ENCODE data around the gene GDAP2. TPM values are rescaled to one million over a fixed set of nuclear protein-coding genes. Genes with fewer than 3 reads are reported as not detected.

GDAP2 gene
- total and polyA plus RNA-seq, 2 of the 4 experiments (the other 2 are of a cell fraction): 5.4 to 27.1 TPM

DNA sequence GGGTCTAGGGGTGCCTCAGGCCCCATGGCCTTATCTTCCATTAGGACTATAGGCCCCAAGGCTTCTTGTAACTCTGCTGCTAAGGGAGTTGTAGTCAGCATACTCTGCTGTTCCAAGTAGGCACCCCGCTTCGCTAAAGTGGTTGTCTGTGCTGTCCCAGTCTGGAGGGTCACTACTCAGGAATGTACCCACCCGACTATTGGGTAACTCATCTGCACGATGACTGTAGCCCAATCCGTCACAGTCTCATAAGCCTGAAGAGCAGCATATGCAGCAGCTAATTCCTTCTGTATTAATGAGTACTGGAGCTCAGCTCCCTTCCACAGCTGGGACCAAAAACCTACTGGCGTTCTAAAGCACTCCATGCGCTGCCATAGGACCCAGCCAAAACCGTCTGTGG lies 111.0 kb downstream of the GDAP2 start:
- Histone ChIP-seq H4K91ac (ENCODE audit: insufficient read depth, low read depth, low read length) (peak overlapping the region; percentile 67), H3K4ac (ENCODE audit: low read depth, low read length) (peak overlapping the region; percentile 99), H3K4me3 (ENCODE audit: insufficient read depth, low read depth, low read length) (no peak overlapping the region), H2BK5ac (ENCODE audit: low read depth, low read length, poor library complexity, severe bottlenecking) (peak overlapping the region; percentile 39), H3K9ac (ENCODE audit: low read depth, low read length) (no peak overlapping the region), H3K27me3 (ENCODE audit: control insufficient read depth, insufficient read depth, low read length) (no peaks in the 10 kb centered on the region), H2BK120ac (ENCODE audit: low read depth, low read length) (peak overlapping the region; percentile 100), H3K14ac (replicated peaks; ENCODE audit: low read depth, low read length) (peak overlapping the region; percentile 53), H2AK5ac (ENCODE audit: low read depth, low read length) (peak overlapping the region; percentile 92), H3K36me3 (ENCODE audit: control insufficient read depth, insufficient read depth, low read length) (no peaks in the 10 kb centered on the region), H2AFZ (replicated peaks; ENCODE audit: low read length, poor library complexity) (no peak overlapping the region), H3K9me1 (ENCODE audit: insufficient read depth, low read length) (peaks cover 18% of the 10 kb centered on the region), H2BK15ac (ENCODE audit: low read depth, low read length) (peak overlapping the region; percentile 80), H3K4me2 (ENCODE audit: low read depth, low read length) (no peak overlapping the region), H3K27ac (ENCODE audit: insufficient read depth, low read length) (no peak overlapping the region), H4K20me1 (ENCODE audit: insufficient read depth, low read length) (no peaks in the 10 kb centered on the region), H2BK20ac (ENCODE audit: low read depth, low read length) (peak overlapping the region; percentile 64), H2AK9ac (replicated peaks; ENCODE audit: low read depth, low read length, poor library complexity) (no peak overlapping the region), H3K79me1 (ENCODE audit: low read depth in 1 of 2, low read length in 2 of 2) (peaks cover 0 to 65% of the 10 kb centered on the region in 2 experiments; a peak in 2 of 4 replicates), H3K23ac (ENCODE audit: low read depth, low read length) (no peak overlapping the region), H3K56ac (ENCODE audit: extremely low read depth, insufficient read depth, low read length) (no peak overlapping the region), H3K18ac (ENCODE audit: low read depth, low read length) (peak overlapping the region; percentile 55; the same call in 1 of the 2 replicates), H3K9me3 (ENCODE audit: control insufficient read depth, insufficient read depth, low read length) (no peaks in the 10 kb centered on the region), H4K5ac (ENCODE audit: low read depth, low read length) (no peak overlapping the region; the same call in 1 of the 2 replicates), H3K4me1 (ENCODE audit: control insufficient read depth, insufficient read depth, low read length) (peaks cover 32% of the 10 kb centered on the region), H4K8ac (ENCODE audit: low read depth in 2 of 2, low read length in 2 of 2) (peak overlapping the region in 1 of 2 experiments; percentile 16; a peak in 1 of 4 replicates)
- CTCF ChIA-PET: interaction anchor here (0.6 to 1.1 kb wide), 2 partner anchors 10 to 45 kb away, joined by 3 read pairs; no protein-coding TSS in a partner anchor
- intact Hi-C loops (cut with micrococcal nuclease): no loop called here
- 78% methylated on average over 6 of the region's 8 CpGs; no CpG with 5 or more reads in 1 of the 2 experiments for WGBS, 2 experiments (ENCODE audit: extremely low coverage in 2 of 2, insufficient read length in 1 of 2)
- peak; percentile 45 for DNase-seq
- TF ChIP-seq, protein P1, sequence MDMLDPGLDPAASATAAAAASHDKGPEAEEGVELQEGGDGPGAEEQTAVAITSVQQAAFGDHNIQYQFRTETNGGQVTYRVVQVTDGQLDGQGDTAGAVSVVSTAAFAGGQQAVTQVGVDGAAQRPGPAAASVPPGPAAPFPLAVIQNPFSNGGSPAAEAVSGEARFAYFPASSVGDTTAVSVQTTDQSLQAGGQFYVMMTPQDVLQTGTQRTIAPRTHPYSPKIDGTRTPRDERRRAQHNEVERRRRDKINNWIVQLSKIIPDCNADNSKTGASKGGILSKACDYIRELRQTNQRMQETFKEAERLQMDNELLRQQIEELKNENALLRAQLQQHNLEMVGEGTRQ (IDR thresholded peaks at IDR 0.05; ENCODE audit: low read depth, low read length): no peak
- TF ChIP-seq MAFK (IDR thresholded peaks at IDR 0.05; ENCODE audit: low read depth, low read length) (no peak), CEBPB (IDR thresholded peaks at IDR 0.05; ENCODE audit: low read depth, low read length) (peak; percentile 49; the same call in 1 of the 2 replicates), RCOR1 (IDR thresholded peaks at IDR 0.05; ENCODE audit: insufficient replicate concordance, low read length) (no peak), BHLHE40 (IDR thresholded peaks at IDR 0.05; ENCODE audit: low read depth, low read length) (no peak), CHD1 (IDR thresholded peaks at IDR 0.05; ENCODE audit: low read depth, low read length) (no peak)
- dilution Hi-C loops (cut with HindIII; ENCODE audit: low sequenced_read_pairs, unreplicated experiment): no loop called here
- in situ Hi-C loops (cut with MboI; ENCODE audit: low sequenced_read_pairs): no loop called here
- POLR2A ChIA-PET (ENCODE audit: unreplicated experiment): interaction anchor here (0.5 kb wide), 1 partner anchor 81 kb away, joined by 3 read pairs; no protein-coding TSS in a partner anchor
- BruUV-seq (replicated peaks): no TSS peak
- ATAC-seq (ENCODE audit: low read depth): no peak
